ENCODE measurements around the gene GULP1. TPM values are rescaled to one million over a fixed set of nuclear protein-coding genes. Genes with fewer than 3 reads are reported as not detected.

The GULP1 gene
- total and polyA plus RNA-seq, 2 experiments from 2014 or later = 94.6 to 181 TPM

GRCh38 chr2:188627471-188627870 is 335.8 kb downstream of the GULP1 start:
- Histone ChIP-seq H3K27ac (ENCODE audit: low read depth) (no peak overlapping the region), H3K9me2 (ENCODE audit: insufficient read depth) (0 out of 2 replicates have a peak, but pooled peaks cover 5% of the 10 kb centered on the region), H3K36me3 (ENCODE audit: insufficient read depth) (no peaks in the 10 kb centered on the region), H3K4me1 (ENCODE audit: insufficient read depth) (no peaks in the 10 kb centered on the region), H3K4me2 (no peak overlapping the region), H3K4me3 (no peak overlapping the region), H4K20me1 (replicated peaks; ENCODE audit: insufficient read depth) (no peaks in the 10 kb centered on the region), H3K79me2 (replicated peaks; ENCODE audit: insufficient read depth) (no peaks in the 10 kb centered on the region), H3K27me3 (ENCODE audit: insufficient read depth) (no peaks in the 10 kb centered on the region), H2AFZ (no peak overlapping the region), H3F3A (replicated peaks; ENCODE audit: low read depth) (no peaks in the 10 kb centered on the region)
- Mint-ChIP-seq H3K4me1 (peaks cover 2% of the 10 kb centered on the region; the same call in 1 of the 3 replicates), H3K27ac (no peak overlapping the region), H3K9me3 (no peaks in the 10 kb centered on the region), H3K36me3 (ENCODE audit: low read depth) (no peaks in the 10 kb centered on the region), H3K4me3 (no peak overlapping the region), H3K27me3 (ENCODE audit: insufficient read depth, low read depth, poor library complexity) (no peaks in the 10 kb centered on the region)
- ATAC-seq = no peak
- TF ChIP-seq ZNF114 (CRISPR knock-in tag; IDR thresholded peaks at IDR 0.05) = no peak
- no peak for TF ChIP-seq STAT1 (IDR thresholded peaks at IDR 0.05; ENCODE audit: unreplicated experiment)
- TF ChIP-seq, protein P1, sequence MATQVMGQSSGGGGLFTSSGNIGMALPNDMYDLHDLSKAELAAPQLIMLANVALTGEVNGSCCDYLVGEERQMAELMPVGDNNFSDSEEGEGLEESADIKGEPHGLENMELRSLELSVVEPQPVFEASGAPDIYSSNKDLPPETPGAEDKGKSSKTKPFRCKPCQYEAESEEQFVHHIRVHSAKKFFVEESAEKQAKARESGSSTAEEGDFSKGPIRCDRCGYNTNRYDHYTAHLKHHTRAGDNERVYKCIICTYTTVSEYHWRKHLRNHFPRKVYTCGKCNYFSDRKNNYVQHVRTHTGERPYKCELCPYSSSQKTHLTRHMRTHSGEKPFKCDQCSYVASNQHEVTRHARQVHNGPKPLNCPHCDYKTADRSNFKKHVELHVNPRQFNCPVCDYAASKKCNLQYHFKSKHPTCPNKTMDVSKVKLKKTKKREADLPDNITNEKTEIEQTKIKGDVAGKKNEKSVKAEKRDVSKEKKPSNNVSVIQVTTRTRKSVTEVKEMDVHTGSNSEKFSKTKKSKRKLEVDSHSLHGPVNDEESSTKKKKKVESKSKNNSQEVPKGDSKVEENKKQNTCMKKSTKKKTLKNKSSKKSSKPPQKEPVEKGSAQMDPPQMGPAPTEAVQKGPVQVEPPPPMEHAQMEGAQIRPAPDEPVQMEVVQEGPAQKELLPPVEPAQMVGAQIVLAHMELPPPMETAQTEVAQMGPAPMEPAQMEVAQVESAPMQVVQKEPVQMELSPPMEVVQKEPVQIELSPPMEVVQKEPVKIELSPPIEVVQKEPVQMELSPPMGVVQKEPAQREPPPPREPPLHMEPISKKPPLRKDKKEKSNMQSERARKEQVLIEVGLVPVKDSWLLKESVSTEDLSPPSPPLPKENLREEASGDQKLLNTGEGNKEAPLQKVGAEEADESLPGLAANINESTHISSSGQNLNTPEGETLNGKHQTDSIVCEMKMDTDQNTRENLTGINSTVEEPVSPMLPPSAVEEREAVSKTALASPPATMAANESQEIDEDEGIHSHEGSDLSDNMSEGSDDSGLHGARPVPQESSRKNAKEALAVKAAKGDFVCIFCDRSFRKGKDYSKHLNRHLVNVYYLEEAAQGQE (IDR thresholded peaks at IDR 0.05; ENCODE audit: unreplicated experiment) = no peak
- TF ChIP-seq, protein P2, sequence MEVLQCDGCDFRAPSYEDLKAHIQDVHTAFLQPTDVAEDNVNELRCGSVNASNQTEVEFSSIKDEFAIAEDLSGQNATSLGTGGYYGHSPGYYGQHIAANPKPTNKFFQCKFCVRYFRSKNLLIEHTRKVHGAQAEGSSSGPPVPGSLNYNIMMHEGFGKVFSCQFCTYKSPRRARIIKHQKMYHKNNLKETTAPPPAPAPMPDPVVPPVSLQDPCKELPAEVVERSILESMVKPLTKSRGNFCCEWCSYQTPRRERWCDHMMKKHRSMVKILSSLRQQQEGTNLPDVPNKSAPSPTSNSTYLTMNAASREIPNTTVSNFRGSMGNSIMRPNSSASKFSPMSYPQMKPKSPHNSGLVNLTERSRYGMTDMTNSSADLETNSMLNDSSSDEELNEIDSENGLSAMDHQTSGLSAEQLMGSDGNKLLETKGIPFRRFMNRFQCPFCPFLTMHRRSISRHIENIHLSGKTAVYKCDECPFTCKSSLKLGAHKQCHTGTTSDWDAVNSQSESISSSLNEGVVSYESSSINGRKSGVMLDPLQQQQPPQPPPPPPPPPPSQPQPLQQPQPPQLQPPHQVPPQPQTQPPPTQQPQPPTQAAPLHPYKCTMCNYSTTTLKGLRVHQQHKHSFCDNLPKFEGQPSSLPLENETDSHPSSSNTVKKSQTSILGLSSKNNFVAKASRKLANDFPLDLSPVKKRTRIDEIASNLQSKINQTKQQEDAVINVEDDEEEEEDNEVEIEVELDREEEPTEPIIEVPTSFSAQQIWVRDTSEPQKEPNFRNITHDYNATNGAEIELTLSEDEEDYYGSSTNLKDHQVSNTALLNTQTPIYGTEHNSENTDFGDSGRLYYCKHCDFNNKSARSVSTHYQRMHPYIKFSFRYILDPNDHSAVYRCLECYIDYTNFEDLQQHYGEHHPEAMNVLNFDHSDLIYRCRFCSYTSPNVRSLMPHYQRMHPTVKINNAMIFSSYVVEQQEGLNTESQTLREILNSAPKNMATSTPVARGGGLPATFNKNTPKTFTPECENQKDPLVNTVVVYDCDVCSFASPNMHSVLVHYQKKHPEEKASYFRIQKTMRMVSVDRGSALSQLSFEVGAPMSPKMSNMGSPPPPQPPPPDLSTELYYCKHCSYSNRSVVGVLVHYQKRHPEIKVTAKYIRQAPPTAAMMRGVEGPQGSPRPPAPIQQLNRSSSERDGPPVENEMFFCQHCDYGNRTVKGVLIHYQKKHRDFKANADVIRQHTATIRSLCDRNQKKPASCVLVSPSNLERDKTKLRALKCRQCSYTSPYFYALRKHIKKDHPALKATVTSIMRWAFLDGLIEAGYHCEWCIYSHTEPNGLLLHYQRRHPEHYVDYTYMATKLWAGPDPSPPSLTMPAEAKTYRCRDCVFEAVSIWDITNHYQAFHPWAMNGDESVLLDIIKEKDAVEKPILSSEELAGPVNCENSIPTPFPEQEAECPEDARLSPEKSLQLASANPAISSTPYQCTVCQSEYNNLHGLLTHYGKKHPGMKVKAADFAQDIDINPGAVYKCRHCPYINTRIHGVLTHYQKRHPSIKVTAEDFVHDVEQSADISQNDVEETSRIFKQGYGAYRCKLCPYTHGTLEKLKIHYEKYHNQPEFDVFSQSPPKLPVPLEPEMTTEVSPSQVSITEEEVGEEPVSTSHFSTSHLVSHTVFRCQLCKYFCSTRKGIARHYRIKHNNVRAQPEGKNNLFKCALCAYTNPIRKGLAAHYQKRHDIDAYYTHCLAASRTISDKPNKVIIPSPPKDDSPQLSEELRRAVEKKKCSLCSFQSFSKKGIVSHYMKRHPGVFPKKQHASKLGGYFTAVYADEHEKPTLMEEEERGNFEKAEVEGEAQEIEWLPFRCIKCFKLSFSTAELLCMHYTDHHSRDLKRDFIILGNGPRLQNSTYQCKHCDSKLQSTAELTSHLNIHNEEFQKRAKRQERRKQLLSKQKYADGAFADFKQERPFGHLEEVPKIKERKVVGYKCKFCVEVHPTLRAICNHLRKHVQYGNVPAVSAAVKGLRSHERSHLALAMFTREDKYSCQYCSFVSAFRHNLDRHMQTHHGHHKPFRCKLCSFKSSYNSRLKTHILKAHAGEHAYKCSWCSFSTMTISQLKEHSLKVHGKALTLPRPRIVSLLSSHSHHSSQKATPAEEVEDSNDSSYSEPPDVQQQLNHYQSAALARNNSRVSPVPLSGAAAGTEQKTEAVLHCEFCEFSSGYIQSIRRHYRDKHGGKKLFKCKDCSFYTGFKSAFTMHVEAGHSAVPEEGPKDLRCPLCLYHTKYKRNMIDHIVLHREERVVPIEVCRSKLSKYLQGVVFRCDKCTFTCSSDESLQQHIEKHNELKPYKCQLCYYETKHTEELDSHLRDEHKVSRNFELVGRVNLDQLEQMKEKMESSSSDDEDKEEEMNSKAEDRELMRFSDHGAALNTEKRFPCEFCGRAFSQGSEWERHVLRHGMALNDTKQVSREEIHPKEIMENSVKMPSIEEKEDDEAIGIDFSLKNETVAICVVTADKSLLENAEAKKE (CRISPR knock-in tag; IDR thresholded peaks at IDR 0.05) = no peak
- no peak for TF ChIP-seq EZH2phosphoT487 (IDR thresholded peaks at IDR 0.05; ENCODE audit: unreplicated experiment)
- TF ChIP-seq EZH2 (IDR thresholded peaks at IDR 0.05; ENCODE audit: low read depth, unreplicated experiment) = no peak
- no peak for TF ChIP-seq ZNF331 (CRISPR knock-in tag; IDR thresholded peaks at IDR 0.05; ENCODE audit: low read depth)
- TF ChIP-seq, protein P3, sequence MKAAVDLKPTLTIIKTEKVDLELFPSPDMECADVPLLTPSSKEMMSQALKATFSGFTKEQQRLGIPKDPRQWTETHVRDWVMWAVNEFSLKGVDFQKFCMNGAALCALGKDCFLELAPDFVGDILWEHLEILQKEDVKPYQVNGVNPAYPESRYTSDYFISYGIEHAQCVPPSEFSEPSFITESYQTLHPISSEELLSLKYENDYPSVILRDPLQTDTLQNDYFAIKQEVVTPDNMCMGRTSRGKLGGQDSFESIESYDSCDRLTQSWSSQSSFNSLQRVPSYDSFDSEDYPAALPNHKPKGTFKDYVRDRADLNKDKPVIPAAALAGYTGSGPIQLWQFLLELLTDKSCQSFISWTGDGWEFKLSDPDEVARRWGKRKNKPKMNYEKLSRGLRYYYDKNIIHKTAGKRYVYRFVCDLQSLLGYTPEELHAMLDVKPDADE (IDR thresholded peaks at IDR 0.05) = no peak
- TF ChIP-seq JUNB (IDR thresholded peaks at IDR 0.05; ENCODE audit: unreplicated experiment) = no peak
- no peak for DNase-seq (ENCODE audit: low spot score)

Measured in GM23338 (cell line).